ENCODE results near the gene ACTRT1.

Gene ACTRT1

DNA sequence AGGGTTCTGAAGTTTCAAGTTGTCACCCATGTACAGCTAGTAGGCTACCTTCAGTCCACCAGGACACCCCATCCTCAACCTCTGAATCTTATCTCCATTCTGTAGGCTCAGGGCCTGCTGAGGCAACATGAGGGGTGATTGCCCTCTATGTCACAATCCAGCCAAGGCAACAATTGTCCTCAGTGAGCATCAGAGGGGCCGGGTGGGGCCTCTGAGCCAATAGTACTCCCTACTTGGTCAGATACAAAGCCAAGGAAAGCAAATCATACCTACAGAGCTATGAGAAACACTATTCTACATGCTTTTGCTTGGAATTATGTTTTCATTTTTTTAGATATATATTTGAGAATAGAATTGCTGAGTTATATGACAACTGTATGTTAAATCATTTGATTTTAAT lies at the start of gene ACTRT1:
Gene ACTRT1, minus strand, starts transcription at position 101 of the 400 bp plus-strand sequence. CDS start 197 bp downstream, outside the sequence.
- no peak for DNase-seq (ENCODE audit: low read depth in 2 of 2)

DNA sequence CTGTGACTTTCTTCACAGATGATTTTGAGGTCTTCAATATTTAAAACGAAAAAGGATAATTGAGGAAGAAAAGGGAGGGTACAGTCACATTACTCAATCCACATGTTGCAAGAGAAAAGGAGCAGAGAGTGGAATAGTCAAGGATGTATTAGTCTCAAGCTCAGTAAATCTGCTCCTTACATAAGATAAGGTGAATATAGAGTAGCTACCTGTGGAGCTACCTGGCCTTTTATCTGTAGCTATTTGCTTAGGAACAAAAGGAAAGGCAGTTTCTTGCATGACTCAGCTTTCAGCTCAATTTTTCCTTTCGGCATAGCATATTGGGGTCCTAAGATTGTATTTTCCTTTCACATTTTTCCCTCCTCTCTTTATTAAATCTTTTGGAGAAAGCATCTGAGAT lies 26.3 kb upstream of the ACTRT1 start:
- no peak for DNase-seq (ENCODE audit: low read depth in 2 of 2)

DNA sequence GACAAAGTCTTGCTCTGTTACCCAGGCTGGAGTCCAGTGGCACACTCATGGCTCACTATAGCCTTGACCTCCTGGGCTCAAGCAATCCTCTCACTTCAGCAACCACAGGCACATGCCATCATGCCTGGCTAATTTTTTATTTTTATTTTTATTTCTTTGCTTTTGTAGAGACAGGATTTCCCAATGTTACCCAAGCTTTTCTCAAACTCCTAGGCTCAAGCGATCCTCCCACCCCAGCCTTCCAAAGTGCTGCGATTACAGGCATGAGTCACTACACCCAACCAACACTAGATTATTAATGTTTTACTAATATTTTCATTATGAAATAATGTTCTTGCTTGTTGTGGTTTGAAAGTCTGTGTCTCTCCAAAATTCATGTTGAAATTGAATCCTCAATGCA lies 5.2 kb upstream of the ACTRT1 start:
- no peak for DNase-seq (ENCODE audit: low read depth in 2 of 2)

DNA sequence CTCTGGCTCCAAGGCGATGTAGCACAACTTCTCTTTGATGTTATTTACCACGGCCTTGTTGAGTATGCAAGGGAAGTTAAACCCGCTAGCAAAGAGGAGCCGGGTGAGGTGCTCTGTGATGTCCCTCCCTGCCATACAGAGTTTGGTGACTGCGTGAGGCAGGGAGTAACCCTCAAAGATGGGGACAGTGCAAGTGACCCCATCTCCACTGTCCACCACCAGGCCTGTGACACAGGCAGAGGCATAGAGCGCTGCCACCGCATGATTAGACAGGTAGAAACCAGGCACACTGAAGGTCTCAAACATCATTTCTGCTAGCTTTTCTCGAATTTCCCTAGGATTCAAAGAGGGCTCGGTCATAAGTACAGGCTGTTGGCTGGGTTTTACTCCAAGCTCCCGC lies 677 bp downstream of the ACTRT1 start:
- no peak for DNase-seq (ENCODE audit: low read depth in 2 of 2)

DNA sequence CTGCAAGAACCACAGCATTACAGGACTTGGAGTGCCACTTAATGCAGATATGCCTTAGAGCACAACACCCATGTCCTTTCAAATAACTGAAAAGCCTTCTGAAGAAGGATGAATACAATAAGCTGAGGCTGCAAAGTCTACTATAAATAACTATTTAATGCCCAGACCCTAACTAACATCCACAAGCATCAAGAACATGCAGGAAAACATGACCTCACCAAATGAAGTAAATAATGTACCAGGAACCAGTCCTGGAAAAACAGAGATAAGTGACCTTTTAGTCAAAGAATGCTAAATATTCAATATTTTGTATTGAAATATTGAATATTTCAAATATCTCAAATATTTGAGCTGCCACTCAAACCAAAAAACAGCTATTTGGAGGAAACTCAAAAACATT lies 16.9 kb downstream of the ACTRT1 start:
- no peak for DNase-seq (ENCODE audit: low read depth in 2 of 2)

DNA sequence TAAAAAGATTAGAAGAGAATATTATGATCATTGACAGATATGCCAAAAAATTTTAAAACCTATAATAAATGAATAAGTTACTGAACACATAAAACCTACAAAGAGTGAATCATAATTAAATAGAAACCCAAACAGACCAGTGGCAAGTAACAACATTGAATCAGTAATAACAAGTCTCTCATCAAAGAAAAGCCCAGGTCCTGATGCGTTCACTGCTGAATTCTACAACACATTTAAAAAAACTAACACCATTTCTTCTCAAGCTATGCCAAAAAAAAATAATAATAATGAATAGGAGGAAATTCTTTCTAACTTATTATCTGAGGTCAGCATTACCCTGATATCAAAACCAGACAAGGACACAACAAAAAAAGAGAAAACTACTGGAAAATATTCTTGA lies 30.6 kb downstream of the ACTRT1 start:
- DNase-seq (ENCODE audit: low read depth in 2 of 2) = no peak

DNA sequence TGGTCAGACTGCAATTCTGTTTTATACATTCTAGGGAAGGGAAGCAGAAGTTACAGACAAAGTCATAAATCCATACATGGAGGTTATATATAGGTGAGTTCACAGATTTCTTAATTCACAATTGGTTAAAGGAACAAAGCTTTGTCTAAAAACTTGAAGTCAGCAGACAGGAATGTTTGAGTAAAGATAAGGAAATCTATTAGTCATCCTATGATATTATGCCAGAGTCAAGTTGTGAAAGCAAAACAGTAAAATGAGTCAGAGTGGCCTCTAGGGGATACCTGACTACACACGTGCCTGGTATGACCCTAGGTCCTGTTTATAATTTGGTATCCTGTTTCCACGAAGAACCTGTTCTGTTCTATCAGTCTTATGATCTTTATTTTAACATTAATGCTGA lies 31.5 kb downstream of the ACTRT1 start:
- DNase-seq (ENCODE audit: low read depth in 2 of 2) = no peak

DNA sequence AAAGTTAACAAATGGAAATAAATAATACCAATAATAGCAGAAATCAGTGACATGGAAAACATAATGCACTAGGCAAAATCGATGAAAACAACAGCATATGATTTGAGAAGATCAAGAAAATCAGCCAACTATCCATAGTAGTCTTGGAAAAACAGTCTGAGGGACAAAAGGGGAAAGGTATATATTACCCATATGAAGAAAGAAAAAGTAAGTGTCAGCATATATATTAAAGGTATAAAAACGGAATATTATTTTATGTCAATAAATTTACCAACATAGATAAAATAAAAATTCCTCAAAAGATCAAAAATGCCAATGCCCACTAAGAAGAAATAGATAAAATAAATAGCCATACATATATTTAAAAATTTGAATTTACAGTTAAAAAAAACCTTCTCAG lies 33.0 kb downstream of the ACTRT1 start:
- DNase-seq (ENCODE audit: low read depth in 2 of 2) = no peak

DNA sequence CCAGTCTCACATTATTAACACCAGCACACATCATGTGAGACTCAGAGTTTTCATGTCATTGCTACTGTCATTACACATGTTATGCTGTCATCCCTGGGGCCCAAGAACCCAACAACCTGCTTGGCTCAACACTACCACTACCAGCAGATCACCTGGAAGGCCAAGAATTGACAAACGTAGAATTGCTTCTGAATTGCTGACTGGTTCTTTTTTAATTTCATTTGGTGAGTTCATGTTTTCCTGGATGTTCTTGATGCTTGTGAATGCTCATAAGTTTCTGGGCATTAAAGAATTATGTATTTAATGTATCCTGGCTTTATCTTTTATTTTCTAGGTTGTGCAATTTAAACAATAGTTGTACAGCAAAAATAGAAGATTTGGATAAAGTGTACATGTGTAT lies 40.2 kb downstream of the ACTRT1 start:
- DNase-seq (ENCODE audit: low read depth in 2 of 2) = no peak

DNA sequence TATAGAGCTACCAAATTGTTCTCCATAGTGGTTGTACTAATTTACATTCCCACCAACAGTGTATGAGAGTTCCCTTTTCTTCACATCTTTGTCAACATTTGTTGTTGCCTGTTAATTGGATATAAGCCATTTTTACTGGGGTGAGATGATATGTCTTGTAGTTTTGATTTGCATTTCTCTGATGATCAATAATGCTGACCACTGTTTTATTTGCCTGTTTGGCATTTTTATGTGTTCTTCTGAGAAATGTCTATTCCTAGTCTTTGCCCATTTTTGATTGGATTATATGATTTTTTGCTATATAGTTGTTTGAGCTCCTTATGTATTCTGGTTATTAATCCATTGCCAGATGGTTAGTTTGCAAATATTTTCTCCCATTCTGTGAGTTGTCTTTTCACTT lies 44.3 kb downstream of the ACTRT1 start:
- DNase-seq (ENCODE audit: low read depth in 2 of 2) = no peak

All from stimulated activated CD4-positive, alpha-beta T cell treated with anti-CD3 and anti-CD28 coated beads, Interleukin-12 subunit alpha, Interleukin-12 subunit beta, amount 100 ng/mL, for 24 hours (primary cell).